HCT116 (cell line): ENCODE measurements around the gene PRODH. TPM values are rescaled to one million over a fixed set of nuclear protein-coding genes. Genes with fewer than 3 reads are reported as not detected.

Source experiments
- ATAC-seq: fragments of 200-7000 bp; cut with Tn5 transposase; 2 replicates; pipeline ENCODE4 v1.9.1; 2020; ENCODE audit warnings: mild to moderate bottlenecking, moderate library complexity
- BruUV-seq: library from RNA; stranded (reverse); fragments of 400-500 nt; replicated peaks from 2 replicates; lab custom pipeline; 2021; lab: Mats Ljungman, UMichigan
- CTCF ChIA-PET: fragments of 300-600 bp; sonication (Branson Sonifier 250); formaldehyde crosslinking; loops from one replicate; lab custom pipeline; 2021; ENCODE audit warnings: antibody characterized with exemption; lab: Charles Lee
- POLR2A ChIA-PET: fragments of 300-600, 350-600 bp; sonication (Branson Sonifier 250); formaldehyde crosslinking; loops from one replicate; lab custom pipeline; 2021; ENCODE audit warnings: antibody characterized with exemption; lab: Charles Lee
- RAD21 ChIA-PET, 2 experiments: fragments of 300-600 bp; sonication (Branson Sonifier 250); formaldehyde crosslinking; loops; one replicate each; lab custom pipeline; 2023; ENCODE audit warnings: low total read pairs in 2 of 2; ENCODE audit not compliant: uncharacterized antibody in 2 of 2, unreplicated experiment in 2 of 2, low non-redundant PET in 1 of 2; lab: Charles Lee
- DNase-seq: peaks from one replicate; pipeline ENCODE4 v3.0.0-alpha.2; 2010; ENCODE audit warnings: low read depth, low spot score
- H2AFZ ChIP-seq: fragments of 200-600 bp; shearing (Covaris generic), sonication (generic); 2 replicates; pipeline ENCODE4 v1.6.1; 2017; ENCODE audit warnings: low read depth, mixed run types, mixed read lengths, antibody characterized with exemption, low read length; ENCODE audit not compliant: poor library complexity, severe bottlenecking
- H3K27ac ChIP-seq: 2 replicates; pipeline ENCODE4 v1.5.1; 2012; ENCODE audit warnings: low read depth, low read length
- H3K27me3 ChIP-seq: fragments of 200-600 bp; sonication (generic); 2 replicates; pipeline ENCODE4 v1.6.1; 2016; ENCODE audit warnings: mixed run types, low read length, mixed read lengths; ENCODE audit not compliant: insufficient read depth
- H3K36me3 ChIP-seq, 2 experiments: fragments of 200-500 bp in 1 of 2; fragments of 200-600 bp in 1 of 2; sonication (Bioruptor generic) in 1 of 2; sonication (generic) in 1 of 2; 2 replicates each; pipeline versions ENCODE4 v1.5.1 to v1.6.1; 2014 to 2016; ENCODE audit warnings: low read length in 2 of 2, inconsistent platforms in 1 of 2, mixed read lengths in 1 of 2, mixed run types in 1 of 2; ENCODE audit not compliant: insufficient read depth in 2 of 2, control insufficient read depth in 1 of 2
- H3K4me1 ChIP-seq, 2 experiments: fragments of 200-600 bp in 1 of 2; sonication (generic) in 1 of 2; 2 replicates each; pipeline versions ENCODE4 v1.5.1 to v1.6.1; 2012 to 2017; ENCODE audit warnings: low read length in 2 of 2, inconsistent platforms in 1 of 2, mild to moderate bottlenecking in 1 of 2, mixed read lengths in 1 of 2, mixed run types in 1 of 2, moderate library complexity in 1 of 2; ENCODE audit not compliant: insufficient read depth in 2 of 2, control insufficient read depth in 1 of 2
- H3K4me2 ChIP-seq: fragments of 200-600 bp; sonication (generic); 2 replicates; pipeline ENCODE4 v1.6.1; 2017; ENCODE audit warnings: mixed run types, low read length, mixed read lengths
- H3K4me3 ChIP-seq, 2 experiments: fragments of 200-600 bp in 1 of 2; sonication (generic) in 1 of 2; replicated peaks in 1 of 2; 2 replicates each; pipeline ENCODE4 v1.5.1; 2011 to 2016; ENCODE audit warnings: low read length in 2 of 2, control low read depth in 1 of 2, low read depth in 1 of 2, mild to moderate bottlenecking in 1 of 2, mixed read lengths in 1 of 2, mixed run types in 1 of 2
- H3K79me2 ChIP-seq: fragments of 200-600 bp; sonication (generic); 2 replicates; pipeline ENCODE4 v1.6.1; 2017; ENCODE audit warnings: mild to moderate bottlenecking, mixed run types, low read length, moderate library complexity, mixed read lengths; ENCODE audit not compliant: insufficient read depth
- H3K9ac ChIP-seq: fragments of 200-600 bp; sonication (generic); 2 replicates; pipeline ENCODE4 v1.6.1; 2016; ENCODE audit warnings: low read length, mixed read lengths
- H3K9me2 ChIP-seq: fragments of 200-600 bp; sonication (generic), shearing (Covaris generic); 2 replicates; pipeline ENCODE4 v1.6.1; 2017; ENCODE audit warnings: mixed run types, mild to moderate bottlenecking, moderate library complexity; ENCODE audit not compliant: insufficient read depth
- H3K9me3 ChIP-seq, 2 experiments: fragments of 200-500 bp in 1 of 2; fragments of 200-600 bp in 1 of 2; sonication (Bioruptor generic) in 1 of 2; sonication (generic) in 1 of 2; 2 replicates each; pipeline ENCODE4 v1.6.1; 2014 to 2017; ENCODE audit warnings: low read length in 2 of 2, mixed read lengths in 2 of 2, inconsistent platforms in 1 of 2, low read depth in 1 of 2, mild to moderate bottlenecking in 1 of 2, mixed run types in 1 of 2, moderate library complexity in 1 of 2; ENCODE audit not compliant: control insufficient read depth in 1 of 2, insufficient read depth in 1 of 2
- H4K20me1 ChIP-seq: fragments of 200-600 bp; sonication (generic), shearing (Covaris generic); 2 replicates; pipeline ENCODE4 v1.6.1; 2017; ENCODE audit warnings: mixed run types, mild to moderate bottlenecking, moderate library complexity; ENCODE audit not compliant: insufficient read depth
- ATF3 ChIP-seq: IDR thresholded peaks from 2 replicates; pipeline ENCODE4 v1.6.1; 2012
- CEBPB ChIP-seq: IDR thresholded peaks from 2 replicates; pipeline ENCODE4 v1.6.1; 2012; ENCODE audit warnings: low read depth
- EGR1 ChIP-seq: IDR thresholded peaks from 2 replicates; pipeline ENCODE4 v1.6.1; 2012; ENCODE audit warnings: low read depth
- ELF1 ChIP-seq: IDR thresholded peaks from 2 replicates; pipeline ENCODE4 v1.6.1; 2012; ENCODE audit warnings: low read depth, borderline replicate concordance
- EZH2 ChIP-seq: fragments of 200-600 bp; sonication (generic); IDR thresholded peaks from 2 replicates; pipeline ENCODE4 v1.6.1; 2017; ENCODE audit warnings: antibody characterized with exemption, mixed run types
- EZH2phosphoT487 ChIP-seq: fragments of 200-600 bp; IDR thresholded peaks from 2 replicates; pipeline ENCODE4 v1.6.1; 2018; ENCODE audit warnings: antibody characterized with exemption, borderline replicate concordance
- FOSL1 ChIP-seq: IDR thresholded peaks from 2 replicates; pipeline ENCODE4 v1.6.1; 2012; ENCODE audit warnings: low read depth
- JUND ChIP-seq: IDR thresholded peaks from 2 replicates; pipeline ENCODE4 v1.6.1; 2012
- MAX ChIP-seq: IDR thresholded peaks from 2 replicates; pipeline ENCODE4 v1.6.1; 2012
- POLR2A ChIP-seq: IDR thresholded peaks from 2 replicates; pipeline ENCODE4 v1.7.0; 2011; ENCODE audit warnings: borderline replicate concordance; ENCODE audit not compliant: insufficient read depth, insufficient read length; ENCODE audit errors: extremely low read depth
- POLR2AphosphoS5 ChIP-seq: IDR thresholded peaks from 2 replicates; pipeline ENCODE4 v1.6.1; 2011; ENCODE audit warnings: mild to moderate bottlenecking, low read depth, low read length, moderate library complexity
- RAD21 ChIP-seq: IDR thresholded peaks from 2 replicates; pipeline ENCODE4 v1.6.1; 2012; ENCODE audit warnings: low read depth, mild to moderate bottlenecking
- REST ChIP-seq: IDR thresholded peaks from 2 replicates; pipeline ENCODE4 v1.6.1; 2012; ENCODE audit warnings: low read depth
- SP1 ChIP-seq: IDR thresholded peaks from 2 replicates; pipeline ENCODE4 v1.6.1; 2012; ENCODE audit warnings: low read depth
- SRF ChIP-seq: IDR thresholded peaks from 2 replicates; pipeline ENCODE4 v1.6.1; 2012; ENCODE audit warnings: low read depth
- TCF7L2 ChIP-seq: IDR thresholded peaks from 2 replicates; pipeline ENCODE4 v1.7.0; 2011; ENCODE audit warnings: borderline replicate concordance, inconsistent platforms; ENCODE audit not compliant: insufficient read depth, insufficient read length; ENCODE audit errors: extremely low read depth
- YY1 ChIP-seq: IDR thresholded peaks from 2 replicates; pipeline ENCODE4 v1.6.1; 2011; ENCODE audit warnings: low read length, low read depth, moderate library complexity, mild to moderate bottlenecking; ENCODE audit not compliant: insufficient replicate concordance; ENCODE audit errors: extremely low read depth
- ZNF274 ChIP-seq: fragments of 200-500 bp; sonication (Bioruptor generic); IDR thresholded peaks from 2 replicates; pipeline ENCODE4 v1.6.1; 2014; ENCODE audit warnings: mild to moderate bottlenecking, low read depth, low read length, inconsistent platforms
- intact Hi-C: fragments of 100-400 bp; cut with micrococcal nuclease; formaldehyde crosslinking; loops from 2 replicates; pipeline ENCODE4 v1.10.0; 2022
- total RNA-seq: library from RNA; stranded (reverse); gene quantifications from one replicate; pipeline ENCODE4 v1.2.1, GENCODE V29; 2021; ENCODE audit not compliant: unreplicated experiment
- TF ChIP-seq, protein P1 (sequence below): IDR thresholded peaks from 2 replicates; pipeline ENCODE4 v1.6.1; 2011; ENCODE audit warnings: mild to moderate bottlenecking, low read length, moderate library complexity; ENCODE audit not compliant: insufficient replicate concordance; ENCODE audit errors: extremely low read depth
- TF ChIP-seq, protein P2 (sequence below), 3 experiments: fragments of 200-600 bp in 1 of 3; sonication (generic) in 1 of 3; IDR thresholded peaks in 2 of 3; conservative IDR thresholded peaks in 1 of 3; 2 replicates each; pipeline ENCODE4 v1.5.1; 2012 to 2017; ENCODE audit warnings: low read depth in 2 of 3, low read length in 2 of 3, antibody characterized with exemption in 1 of 3, borderline replicate concordance in 1 of 3, control low read depth in 1 of 3, mild to moderate bottlenecking in 1 of 3, mixed read lengths in 1 of 3, mixed run types in 1 of 3, moderate library complexity in 1 of 3; ENCODE audit not compliant: insufficient read depth in 1 of 3

Gene PRODH
- total RNA-seq, 1 experiment from 2014 or later: 3.2 TPM

- RAD21 ChIA-PET: no interaction called here
- no peaks in the 10 kb centered on the region for H3K27me3 ChIP-seq
- no peaks in the 10 kb centered on the region for H3K36me3 ChIP-seq
- no peak overlapping the region for H3K27ac ChIP-seq
- POLR2A ChIA-PET: no interaction called here
- no peak for DNase-seq
- TSS peak; percentile 37 for BruUV-seq
- no peaks in the 10 kb centered on the region for H4K20me1 ChIP-seq
- no peaks in the 10 kb centered on the region for H3K9me3 ChIP-seq
- no peaks in the 10 kb centered on the region for H3K9me2 ChIP-seq
- TF ChIP-seq SP1: no peak
- no peak for TF ChIP-seq CEBPB
- TF ChIP-seq MAX: no peak
- no peak for TF ChIP-seq JUND
- TF ChIP-seq POLR2AphosphoS5: no peak
- TF ChIP-seq RAD21: no peak
- TF ChIP-seq, protein P1, sequence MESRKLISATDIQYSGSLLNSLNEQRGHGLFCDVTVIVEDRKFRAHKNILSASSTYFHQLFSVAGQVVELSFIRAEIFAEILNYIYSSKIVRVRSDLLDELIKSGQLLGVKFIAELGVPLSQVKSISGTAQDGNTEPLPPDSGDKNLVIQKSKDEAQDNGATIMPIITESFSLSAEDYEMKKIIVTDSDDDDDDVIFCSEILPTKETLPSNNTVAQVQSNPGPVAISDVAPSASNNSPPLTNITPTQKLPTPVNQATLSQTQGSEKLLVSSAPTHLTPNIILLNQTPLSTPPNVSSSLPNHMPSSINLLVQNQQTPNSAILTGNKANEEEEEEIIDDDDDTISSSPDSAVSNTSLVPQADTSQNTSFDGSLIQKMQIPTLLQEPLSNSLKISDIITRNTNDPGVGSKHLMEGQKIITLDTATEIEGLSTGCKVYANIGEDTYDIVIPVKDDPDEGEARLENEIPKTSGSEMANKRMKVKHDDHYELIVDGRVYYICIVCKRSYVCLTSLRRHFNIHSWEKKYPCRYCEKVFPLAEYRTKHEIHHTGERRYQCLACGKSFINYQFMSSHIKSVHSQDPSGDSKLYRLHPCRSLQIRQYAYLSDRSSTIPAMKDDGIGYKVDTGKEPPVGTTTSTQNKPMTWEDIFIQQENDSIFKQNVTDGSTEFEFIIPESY: no peak
- no peak for TF ChIP-seq FOSL1
- no peak for TF ChIP-seq TCF7L2
- TF ChIP-seq POLR2A: no peak
- TF ChIP-seq YY1: no peak
- no peak for TF ChIP-seq SRF
- no peak for TF ChIP-seq EZH2phosphoT487
- TF ChIP-seq ATF3: no peak
- no peak for TF ChIP-seq EZH2
- TF ChIP-seq ELF1: no peak
- no peak for TF ChIP-seq EGR1
- TF ChIP-seq, protein P2, sequence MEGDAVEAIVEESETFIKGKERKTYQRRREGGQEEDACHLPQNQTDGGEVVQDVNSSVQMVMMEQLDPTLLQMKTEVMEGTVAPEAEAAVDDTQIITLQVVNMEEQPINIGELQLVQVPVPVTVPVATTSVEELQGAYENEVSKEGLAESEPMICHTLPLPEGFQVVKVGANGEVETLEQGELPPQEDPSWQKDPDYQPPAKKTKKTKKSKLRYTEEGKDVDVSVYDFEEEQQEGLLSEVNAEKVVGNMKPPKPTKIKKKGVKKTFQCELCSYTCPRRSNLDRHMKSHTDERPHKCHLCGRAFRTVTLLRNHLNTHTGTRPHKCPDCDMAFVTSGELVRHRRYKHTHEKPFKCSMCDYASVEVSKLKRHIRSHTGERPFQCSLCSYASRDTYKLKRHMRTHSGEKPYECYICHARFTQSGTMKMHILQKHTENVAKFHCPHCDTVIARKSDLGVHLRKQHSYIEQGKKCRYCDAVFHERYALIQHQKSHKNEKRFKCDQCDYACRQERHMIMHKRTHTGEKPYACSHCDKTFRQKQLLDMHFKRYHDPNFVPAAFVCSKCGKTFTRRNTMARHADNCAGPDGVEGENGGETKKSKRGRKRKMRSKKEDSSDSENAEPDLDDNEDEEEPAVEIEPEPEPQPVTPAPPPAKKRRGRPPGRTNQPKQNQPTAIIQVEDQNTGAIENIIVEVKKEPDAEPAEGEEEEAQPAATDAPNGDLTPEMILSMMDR (IDR thresholded peaks at IDR 0.05 in 2 of 3, conservative IDR thresholded peaks at IDR 0.05 in 1 of 3; ENCODE audit: borderline replicate concordance in 1 of 3, insufficient read depth in 1 of 3, low read depth in 2 of 3, low read length in 2 of 3): no peak
- TF ChIP-seq REST: no peak
- TF ChIP-seq ZNF274: no peak
- TF ChIP-seq, all 23 proteins: peak for 0
- intact Hi-C loops: no loop called here
- peak overlapping the region; percentile 55 to 78 for H3K4me3 ChIP-seq
- peaks cover 0 to 7% of the 10 kb centered on the region in 2 experiments; a peak in 1 of 4 replicates for H3K4me1 ChIP-seq
- no peak for ATAC-seq
- CTCF ChIA-PET: no interaction called here
- peak overlapping the region; percentile 83 for H3K4me2 ChIP-seq
- H3K9ac ChIP-seq: peak overlapping the region; percentile 67; the same call in 1 of the 2 replicates
- H3K79me2 ChIP-seq: no peaks in the 10 kb centered on the region
- H2AFZ ChIP-seq: no peak overlapping the region
Measured at GRCh38 chr22:18971321-18971751, 35.2 kb upstream of the PRODH start.
